Measurements from ENCODE around the gene MAVS.
A peak's percentile ranks its signal among the peaks of the same experiment; 100 is the strongest.
"Not testable (repeated sequence)": the region's sequence is repeated elsewhere in the genome, so short reads cannot be mapped to it uniquely, and the experiment has no call there.

MAVS gene

DNA sequence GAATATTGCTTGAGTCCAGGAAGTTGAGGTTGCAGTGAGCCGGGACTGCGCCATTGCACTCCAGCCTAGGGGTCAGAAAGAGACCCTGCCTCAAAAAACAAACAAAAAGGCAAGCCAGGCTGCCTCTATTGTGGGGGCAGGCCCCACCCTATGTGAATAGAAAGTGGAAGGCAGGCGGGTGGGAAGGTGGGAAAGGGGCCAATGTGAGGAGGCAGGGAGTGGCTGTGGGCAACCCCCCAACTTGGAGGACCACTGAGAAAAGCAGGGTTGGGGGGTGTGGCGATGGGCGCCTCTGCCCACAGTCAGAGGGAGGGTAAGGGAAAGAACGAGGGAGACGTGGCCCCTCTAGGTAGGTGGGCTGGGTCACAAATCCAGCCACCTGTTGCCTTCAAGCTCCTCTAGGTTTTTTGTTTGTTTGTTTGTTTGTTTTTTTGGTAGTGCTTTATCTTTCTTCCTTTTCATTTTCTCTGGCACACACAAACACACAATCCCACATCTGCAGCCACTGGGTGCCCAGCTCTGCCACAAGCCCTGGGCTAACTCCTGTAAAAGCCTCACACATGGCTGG is 31.6 kb upstream of the MAVS start:
- DNase-seq (ENCODE audit: low read depth in 1 of 2, low spot score in 1 of 2), result no peak

DNA sequence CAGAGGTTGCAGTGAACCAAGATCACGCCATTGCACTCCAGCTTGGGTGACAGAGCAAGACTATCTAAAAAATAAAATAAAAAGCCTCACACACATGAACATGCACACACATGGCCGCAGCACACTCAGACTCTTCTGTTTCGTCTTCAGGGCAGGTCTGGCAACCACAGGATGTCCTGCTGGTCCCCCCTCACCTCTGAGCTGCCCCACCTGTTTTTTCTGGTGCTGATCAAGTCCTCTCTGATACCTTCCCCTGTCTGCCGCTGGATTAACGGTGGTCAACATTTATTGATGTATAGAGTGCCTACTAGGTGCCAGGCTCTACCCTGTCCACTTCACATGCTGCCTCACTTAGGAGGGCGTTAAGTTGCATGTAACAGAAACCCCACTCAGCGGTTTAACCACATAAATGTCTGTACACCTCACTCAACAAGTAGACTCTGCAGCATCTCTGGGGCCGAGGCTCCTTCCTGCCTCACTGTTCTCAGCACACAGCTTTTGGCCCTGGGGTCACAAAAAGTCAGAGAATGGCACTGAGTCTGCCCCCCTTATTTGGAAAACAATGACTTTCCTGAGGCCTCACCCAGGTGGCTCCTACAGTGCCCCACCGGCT is 30.8 kb upstream of the MAVS start:
- DNase-seq (ENCODE audit: low read depth in 1 of 2, low spot score in 1 of 2), result no peak

DNA sequence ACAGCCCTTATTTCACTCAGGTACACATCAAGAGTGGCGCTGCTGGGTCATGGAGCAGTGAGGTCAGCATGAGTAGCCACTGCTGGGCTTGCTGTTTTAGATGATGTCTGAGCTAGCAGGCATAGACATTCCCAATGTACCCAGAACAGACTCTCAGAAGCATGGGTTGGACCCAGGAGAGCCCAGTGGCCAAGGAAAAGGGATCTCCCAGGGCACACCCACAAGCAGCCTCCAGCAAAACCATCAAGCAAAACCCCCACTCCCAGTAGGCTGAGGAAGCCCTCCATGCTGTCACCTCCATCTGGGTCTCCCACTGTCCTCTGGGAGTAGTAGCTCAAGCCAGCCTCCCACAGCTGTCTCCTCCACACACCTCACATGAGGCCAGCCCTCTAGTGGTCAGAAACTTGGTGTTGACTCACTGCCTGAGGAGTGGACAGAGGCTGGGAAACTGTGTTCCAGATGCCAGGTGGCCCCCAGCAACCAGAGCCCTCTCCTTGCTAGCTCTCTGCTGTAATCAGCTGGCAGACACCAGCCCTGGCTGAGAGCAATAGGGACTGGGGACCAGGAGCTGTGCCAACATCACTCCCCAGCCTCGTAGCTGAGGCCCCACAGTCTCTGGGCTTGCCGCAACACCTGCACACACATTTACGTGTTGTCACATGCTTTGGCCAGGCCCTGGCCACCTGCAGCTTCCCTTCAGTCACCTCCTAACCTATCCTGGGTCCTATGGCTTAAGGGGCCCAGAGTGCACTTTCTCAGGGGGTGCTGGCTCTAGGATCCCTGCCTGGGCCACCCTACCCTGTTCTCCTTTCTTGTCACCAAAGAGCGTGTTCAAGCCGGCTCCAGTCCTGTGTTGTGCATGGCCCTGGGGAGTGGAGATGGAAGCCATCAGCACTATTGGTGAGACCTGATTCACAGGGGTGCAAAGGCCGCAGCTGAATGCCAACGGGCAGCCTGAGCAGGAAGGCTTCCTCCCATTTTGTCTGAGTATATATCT is 28.2 kb upstream of the MAVS start:
- DNase-seq (ENCODE audit: low read depth in 1 of 2, low spot score in 1 of 2), result no peak

DNA sequence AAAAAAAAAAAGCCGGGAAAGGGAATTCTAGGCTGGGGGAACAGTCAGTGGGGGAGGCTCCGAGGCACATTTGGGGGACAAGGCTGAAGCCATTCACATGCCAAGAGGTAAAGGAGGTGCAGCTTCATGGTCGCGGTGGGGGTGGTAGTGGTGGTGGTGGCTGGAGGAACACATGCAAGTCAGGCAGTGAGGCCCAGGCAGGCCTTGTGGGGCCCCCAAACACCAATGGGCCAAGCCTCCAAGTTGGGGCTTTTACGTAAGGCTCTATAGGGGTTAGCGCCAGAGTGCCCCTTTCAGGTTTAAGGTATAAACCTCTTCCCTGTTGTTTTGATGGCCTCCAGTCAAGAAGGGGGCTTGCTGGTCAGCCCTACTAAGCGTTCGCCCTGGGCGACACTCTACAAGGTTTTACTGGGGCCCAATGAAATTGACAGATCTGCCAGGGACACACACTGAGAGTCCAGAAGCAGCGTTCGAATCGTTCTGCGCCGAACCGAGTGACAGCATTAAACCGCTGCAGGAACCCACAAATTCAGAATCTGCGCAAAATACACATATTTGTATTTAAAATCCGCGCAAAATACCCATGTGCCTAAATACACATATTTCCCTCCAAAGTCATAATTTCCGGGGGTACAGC is 27.1 kb upstream of the MAVS start:
- no peak for DNase-seq (ENCODE audit: low read depth in 1 of 2, low spot score in 1 of 2)

DNA sequence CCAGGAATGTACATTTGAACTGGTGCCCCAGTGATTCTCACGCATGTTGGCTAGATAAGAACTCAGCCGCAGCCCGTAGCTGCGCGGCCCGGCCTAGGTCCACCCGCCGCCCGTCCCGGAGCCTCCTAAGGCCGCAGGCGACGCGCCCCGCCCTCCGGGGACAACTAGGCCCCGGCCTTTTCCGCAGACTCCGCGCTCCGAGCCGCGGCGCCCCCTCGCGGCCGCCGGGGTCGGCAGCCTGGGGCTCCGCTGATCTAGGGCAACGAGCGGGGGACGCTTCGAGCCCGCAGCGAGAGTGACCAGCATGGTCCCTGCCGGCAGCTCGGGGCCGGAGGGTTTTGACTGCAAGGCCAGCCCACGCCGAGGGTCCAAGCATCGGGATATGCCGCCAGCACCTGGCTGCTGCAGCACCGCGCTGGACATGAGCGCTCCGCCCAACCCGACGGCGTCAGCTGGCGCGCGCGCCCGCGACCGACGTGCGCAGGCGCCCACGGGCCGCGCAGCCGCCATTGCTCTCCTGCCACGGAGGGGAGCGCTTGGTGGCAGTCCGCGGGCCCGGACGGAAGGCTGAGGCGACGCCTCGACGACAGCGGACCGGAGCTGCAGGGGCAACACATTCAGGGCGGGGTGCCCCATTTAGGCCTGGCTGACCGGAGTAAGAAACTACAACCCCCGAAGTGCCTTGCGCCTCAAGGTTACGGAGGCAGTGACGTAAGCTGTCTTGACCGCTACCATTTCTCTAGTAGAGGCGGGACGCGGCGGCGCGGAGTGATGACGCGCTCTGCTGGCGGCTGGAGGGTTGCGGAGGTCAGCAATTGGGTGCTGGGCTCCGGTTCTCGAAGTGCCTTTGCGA is 26.4 kb upstream of the MAVS start, which contains the start of gene AP5S1:
Gene AP5S1 (plus strand): TSS at position 500 of the 853 bp plus-strand sequence. CDS start 1,571 bp downstream, outside the sequence.
- peak; percentile 83 to 86 for DNase-seq (ENCODE audit: low read depth in 1 of 2, low spot score in 1 of 2)

DNA sequence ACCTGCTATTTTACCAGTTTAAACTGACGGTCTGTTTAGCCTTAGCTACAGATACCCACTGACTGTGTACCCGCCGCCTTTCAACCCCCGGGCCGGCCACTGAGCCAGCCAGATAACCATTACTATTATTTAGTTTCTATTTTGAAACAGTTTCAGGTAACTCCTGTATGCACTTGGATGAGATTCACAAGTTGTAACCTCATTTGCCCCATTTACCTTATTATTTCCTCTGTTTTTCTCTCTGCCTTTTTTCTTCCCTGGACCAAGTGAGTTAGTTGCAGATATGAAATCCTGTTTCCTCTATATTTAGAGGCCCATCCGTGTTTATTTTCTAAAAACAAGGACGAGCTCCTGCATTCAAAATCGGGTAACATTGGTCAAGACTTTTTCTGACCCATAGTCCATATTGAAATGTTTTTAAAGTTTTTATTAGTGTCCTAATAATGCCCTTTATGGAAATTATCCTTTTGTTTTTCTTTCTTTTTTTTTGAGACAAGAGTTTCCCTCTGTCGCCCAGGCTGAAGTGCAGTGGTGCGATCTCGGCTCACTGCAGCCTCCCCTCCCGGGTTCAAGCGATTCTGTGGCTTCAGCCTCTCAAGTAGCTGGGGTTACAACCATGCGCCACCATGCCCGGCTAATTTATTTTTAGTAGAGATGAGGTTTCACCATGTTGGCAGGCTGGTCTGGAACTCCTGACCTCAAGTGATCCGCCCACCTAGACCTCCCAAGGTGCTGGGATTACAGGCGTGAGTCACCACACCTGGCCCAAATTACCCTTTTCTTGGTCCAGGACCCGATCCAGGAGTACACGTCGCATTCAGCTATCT is 25.5 kb upstream of the MAVS start:
- DNase-seq (ENCODE audit: low read depth in 1 of 2, low spot score in 1 of 2), result no peak

DNA sequence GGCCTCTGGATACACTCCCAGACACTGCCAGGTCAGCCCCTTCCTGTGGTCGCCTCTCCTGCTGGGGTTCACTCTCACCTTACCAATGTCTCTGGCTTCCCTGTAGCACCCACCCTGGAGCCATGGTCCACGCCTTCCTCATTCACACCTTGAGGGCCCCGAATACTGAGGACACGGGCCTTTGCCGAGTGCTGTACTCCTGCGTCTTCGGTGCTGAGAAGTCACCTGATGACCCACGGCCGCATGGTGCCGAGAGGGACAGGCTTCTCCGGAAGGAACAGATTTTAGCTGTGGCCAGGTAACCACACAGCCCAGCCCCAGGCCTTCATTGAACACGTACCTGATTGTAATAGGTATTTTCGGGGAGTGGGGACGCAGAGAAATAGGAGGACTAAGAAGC is 24.6 kb upstream of the MAVS start:
- DNase-seq (ENCODE audit: low read depth in 1 of 2, low spot score in 1 of 2), result no peak

DNA sequence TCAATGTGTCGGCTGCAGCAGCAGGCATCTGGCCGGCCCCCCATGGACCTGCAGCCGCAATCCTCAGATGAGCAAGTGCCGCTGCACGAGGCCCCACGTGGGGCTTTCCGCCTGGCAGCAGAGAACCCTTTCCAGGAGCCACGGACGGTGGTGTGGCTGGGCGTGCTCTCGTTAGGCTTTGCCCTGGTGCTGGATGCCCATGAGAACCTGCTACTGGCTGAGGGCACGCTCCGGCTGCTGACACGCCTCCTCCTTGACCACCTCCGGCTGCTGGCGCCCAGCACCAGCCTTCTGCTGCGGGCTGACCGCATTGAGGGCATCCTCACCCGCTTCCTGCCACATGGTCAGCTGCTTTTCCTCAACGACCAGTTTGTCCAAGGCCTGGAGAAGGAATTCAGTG is 22.8 kb upstream of the MAVS start:
- DNase-seq (ENCODE audit: low read depth in 1 of 2, low spot score in 1 of 2), result no peak

DNA sequence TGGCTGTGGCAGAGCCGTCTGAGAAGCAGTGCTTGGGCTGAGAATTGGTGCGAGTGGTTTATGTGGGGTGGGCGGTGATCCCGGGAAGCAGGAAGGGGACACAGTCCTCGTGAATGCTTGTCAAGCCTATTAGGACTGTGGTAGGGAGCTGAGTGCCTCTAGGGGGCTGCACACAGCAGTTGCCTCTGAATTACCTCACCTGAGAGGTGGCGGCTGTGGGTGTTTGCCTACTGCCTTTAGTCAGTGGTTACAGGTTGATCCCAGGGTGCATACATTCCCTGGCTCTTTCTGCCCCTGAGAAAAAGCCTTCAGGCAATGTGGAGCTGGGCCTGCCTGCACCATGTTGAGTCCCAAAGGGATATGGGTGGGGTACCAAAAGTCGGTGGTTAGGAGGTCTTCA is 21.1 kb upstream of the MAVS start:
- no peak for DNase-seq (ENCODE audit: low read depth in 1 of 2, low spot score in 1 of 2)

DNA sequence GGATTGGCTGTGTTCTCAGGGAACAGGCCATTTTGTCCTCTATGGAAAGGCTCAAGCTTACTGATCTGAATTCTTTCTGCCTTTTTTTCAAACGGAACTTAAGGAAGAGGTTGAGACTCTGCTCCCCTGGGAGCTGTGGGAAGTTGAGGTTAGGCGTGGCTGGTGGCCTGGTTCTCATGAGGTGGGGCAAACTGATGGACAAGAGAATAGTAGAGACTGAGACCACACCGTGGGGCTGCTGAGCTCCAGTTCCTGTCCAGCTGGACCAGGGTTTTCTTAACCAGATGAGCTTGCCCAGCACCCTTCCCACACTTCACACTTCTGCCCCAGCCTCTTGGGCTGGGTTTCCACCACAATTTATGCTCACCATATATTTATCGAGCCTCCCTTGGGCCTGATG is 20.2 kb upstream of the MAVS start:
- no peak for DNase-seq (ENCODE audit: low read depth in 1 of 2, low spot score in 1 of 2)

DNA sequence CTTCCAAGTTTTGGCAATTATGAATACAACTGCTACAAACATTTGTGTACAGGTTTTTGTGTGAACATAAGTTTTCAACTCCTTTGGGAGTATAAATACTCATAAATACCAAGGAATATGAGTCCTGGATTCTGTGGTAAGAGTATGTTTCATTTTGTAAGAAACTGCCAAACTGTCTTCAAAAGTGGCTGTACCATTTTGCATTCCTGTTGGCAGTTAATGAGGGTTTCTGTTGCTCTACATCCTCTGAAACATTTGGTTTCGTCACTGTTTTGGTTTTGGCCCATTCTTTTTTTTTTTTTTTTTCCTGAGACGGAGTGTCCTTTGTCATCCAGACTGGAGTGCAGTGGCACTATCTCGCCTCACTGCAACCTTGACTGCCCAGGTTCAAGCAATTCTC is 17.8 kb upstream of the MAVS start:
- DNase-seq (ENCODE audit: low read depth in 1 of 2, low spot score in 1 of 2), result no peak

DNA sequence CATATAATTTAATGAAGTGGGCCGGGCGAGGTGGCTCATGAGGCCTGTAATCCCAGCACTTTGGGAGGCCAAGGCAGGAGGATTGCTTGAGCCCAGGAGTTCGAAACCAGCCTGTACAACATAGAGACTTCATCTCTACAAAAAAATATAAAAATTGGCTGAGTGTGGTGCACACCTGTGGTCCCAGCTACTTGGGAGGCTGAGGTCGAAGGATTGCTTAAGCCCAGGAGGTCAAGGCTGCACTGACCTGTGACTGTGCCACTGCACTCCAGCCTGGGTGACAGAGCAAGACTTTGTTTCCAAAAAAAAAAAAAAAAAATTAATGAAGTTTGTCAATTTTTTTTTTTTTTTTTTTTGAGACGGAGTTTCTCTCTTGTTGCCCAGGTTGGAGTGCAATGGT is 16.7 kb upstream of the MAVS start:
- not testable (repeated sequence) for DNase-seq (ENCODE audit: low read depth in 1 of 2, low spot score in 1 of 2)

DNA sequence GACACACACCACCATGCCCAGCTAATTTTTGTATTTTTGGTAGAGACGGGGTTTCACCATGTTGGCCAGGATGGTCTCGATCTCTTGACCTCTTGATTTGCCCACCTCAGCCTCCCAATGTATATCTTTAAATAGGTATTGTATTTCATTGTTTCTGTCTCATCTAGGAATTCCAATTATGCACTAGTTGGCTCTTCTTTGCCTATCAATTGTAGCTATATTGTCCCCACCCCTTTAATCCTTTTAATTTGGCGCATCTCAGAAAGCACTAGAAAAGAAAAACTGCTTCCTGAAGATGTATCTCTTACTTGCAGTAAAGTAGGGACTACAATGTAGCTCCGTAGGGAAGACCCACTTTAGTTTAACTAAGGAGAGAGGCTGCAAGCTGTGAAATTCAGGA is 10.5 kb upstream of the MAVS start:
- no peak for DNase-seq (ENCODE audit: low read depth in 1 of 2, low spot score in 1 of 2)

DNA sequence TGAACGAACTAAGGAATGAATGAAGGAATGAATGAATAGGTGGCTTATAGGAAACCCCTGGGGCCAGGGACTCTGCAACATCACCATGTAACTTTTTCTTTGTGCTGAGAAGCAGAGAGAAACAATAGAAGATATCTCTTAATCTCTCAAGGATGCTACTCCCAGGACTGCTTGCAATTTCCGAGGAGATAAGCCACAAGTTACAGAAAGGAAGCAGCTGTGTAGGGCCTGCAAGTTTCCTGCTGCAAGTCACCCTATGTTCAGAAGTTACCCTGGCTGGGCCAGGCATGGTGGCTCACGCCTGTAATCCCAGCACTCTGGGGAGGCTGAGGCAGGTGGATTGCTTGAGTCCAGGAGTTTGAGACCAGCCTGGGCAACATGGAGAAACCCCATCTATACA is 7.3 kb upstream of the MAVS start:
- no peak for DNase-seq (ENCODE audit: low read depth in 1 of 2, low spot score in 1 of 2)

DNA sequence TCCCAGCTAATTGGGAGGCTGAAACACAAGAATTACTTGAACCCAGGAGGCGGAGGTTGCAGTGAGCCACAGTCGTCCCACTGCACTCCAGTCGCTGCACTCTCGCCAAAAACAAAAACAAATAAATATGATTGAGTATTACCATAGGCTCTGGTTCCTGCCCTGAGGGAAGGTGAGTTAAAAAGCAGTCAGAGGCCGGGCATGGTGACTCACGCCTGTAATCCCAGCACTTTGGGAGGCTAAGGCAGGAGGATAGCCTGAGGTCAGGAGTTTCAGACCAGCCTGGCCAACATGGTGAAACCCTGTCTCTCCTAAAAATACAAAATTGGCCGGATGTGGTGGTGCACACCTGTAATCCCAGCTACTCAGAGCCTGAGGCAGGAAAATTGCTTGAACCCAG is 6.4 kb upstream of the MAVS start:
- not testable (repeated sequence) for DNase-seq (ENCODE audit: low read depth in 1 of 2, low spot score in 1 of 2)

DNA sequence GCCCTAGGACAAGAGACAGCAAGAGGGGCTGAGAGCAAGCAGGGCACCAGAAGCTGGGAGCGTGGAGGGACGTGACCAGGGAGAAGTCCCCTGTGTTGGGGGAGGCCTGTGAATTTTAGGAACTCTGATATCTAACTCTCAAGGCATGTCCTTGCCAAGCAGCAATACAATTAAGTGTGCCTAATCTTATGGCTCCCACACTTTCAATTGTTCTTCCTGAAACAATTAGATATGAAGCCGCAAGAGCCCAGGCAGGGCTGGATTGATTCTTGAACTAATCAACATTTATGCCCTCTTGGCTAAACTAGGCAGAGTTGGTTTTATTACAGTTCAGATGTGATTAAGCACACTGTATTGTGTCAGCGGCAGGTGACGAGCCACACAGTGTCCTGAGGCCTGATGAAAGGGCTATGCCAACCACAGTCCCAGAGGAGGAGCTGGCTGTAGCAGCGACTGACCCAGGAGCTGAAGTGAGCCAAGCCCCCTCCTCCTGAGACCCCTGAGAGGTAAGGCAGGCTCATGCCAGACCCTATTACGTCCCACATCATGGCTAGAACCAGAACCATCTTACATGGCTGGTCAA is 4.2 kb upstream of the MAVS start:
- DNase-seq (ENCODE audit: low read depth in 1 of 2, low spot score in 1 of 2), result no peak

DNA sequence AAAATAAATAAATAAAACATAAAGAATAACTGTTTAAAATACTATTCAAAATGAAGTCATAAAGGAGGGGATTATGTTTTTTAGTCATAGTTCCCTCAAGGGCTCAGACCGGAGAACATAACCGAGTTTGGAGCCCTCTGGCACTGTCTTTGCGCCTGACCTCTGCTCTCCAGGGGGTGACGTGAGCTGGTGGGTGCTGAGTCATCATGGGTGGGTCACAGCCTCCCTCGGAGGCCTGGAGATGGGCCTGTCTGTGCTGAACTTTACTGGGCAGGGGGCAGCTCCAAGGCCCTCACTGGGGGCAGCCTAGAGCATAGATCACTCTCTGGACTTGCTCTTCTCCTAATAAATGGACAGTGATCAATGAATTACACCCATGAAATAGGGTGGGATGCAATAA is 3.1 kb upstream of the MAVS start:
- DNase-seq (ENCODE audit: low read depth in 1 of 2, low spot score in 1 of 2), result no peak

DNA sequence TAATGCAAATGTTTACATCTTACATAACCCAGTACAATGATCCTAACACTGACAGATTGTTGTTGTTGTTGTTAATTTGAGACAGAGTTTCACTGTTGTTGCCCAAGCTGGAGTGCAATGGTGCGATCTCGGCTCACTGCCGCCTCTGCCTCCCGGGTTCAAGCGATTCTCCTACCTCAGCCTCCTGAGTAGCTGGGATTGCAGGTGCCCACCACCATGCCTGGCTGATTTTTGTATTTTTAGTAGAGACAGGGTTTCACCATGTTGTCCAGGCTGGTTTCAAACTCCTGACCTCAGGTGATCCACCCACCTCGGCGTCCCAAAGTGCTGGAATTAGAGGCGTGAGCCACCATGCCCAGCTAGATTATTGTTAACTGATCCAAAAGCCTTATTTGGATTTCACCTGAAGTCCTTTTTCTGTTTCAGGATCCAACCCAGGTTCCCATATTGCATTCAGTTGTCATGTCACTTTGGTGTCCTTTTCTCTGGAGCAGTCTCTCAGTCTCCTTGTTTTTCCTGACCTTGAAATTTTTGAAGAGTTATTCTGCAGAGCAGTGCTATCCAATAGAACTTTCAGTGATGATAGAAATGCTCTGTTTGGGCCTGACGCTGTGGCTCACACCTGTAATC is 2.5 kb upstream of the MAVS start:
- DNase-seq (ENCODE audit: low read depth in 1 of 2, low spot score in 1 of 2), result not testable (repeated sequence)

DNA sequence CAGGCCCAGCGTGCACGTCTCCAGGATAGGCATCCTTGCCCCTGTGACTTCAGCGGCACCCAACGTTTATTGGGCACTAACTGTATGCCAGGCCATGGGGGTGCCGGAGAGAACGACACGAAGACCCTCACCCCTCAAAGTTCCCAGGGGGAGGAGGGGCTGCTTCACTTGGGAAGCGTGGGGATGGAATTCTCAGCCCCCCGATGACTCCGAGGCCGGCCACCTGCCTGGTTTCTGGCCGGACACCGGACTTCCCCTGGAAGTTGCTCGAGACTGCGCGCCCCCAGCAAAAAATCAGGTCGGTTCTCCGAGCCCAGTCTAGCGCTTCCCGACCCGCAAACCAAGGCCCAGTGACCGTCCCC is 275 bp upstream of the MAVS start:
- no peak for DNase-seq (ENCODE audit: low read depth in 1 of 2, low spot score in 1 of 2)
